K562 (cell line): ENCODE data around the gene IGFBPL1. TPM values are rescaled to one million over a fixed set of nuclear protein-coding genes. Genes with fewer than 3 reads are reported as not detected.

Experiments
- ATAC-seq: fragments of 200-7000 bp; cut with Tn5 transposase; 3 replicates; pipeline ENCODE4 v1.9.1; 2020; ENCODE audit warnings: moderate library complexity
- BruUV-seq: library from RNA; stranded (reverse); fragments of 400-500 nt; replicated peaks from 2 replicates; lab custom pipeline; 2021; lab: Mats Ljungman, UMichigan
- CTCF ChIA-PET: fragments of 300-600 bp; formaldehyde crosslinking; extraction: SDS; loops from one replicate; lab custom pipeline; 2021; ENCODE audit warnings: low intra/inter-chr PET ratio; lab: Yijun Ruan, JAX
- POLR2A ChIA-PET: fragments of 300-600, 350-650 bp; sonication (Branson Sonifier 250); formaldehyde crosslinking; extraction: SDS; loops from one replicate; lab custom pipeline; 2021; ENCODE audit warnings: antibody characterized with exemption, inconsistent platforms; lab: Yijun Ruan, JAX
- DNase-seq, 4 experiments: peaks; one replicate each; pipeline versions ENCODE4 v3.0.0 to v3.0.0-alpha.2; 2011 to 2018; ENCODE audit warnings: low spot score in 3 of 4, mixed read lengths in 3 of 4; ENCODE audit errors: extremely low read depth in 1 of 4
- FAIRE-seq: peaks from 2 replicates; lab custom pipeline; 2011; peaks lifted over from hg19 to GRCh38; lab: Jason Lieb, UNC
- H2AFZ ChIP-seq: 2 replicates; pipeline ENCODE4 v1.6.0; 2011; ENCODE audit warnings: low read depth, low read length, control low read depth, inconsistent platforms
- H3K27ac ChIP-seq: fragments of 200-600 bp; 3 replicates; pipeline ENCODE4 v1.8.0; 2011; ENCODE audit warnings: low read depth, mild to moderate bottlenecking, control low read depth, inconsistent platforms, low read length, moderate library complexity, mixed read lengths; ENCODE audit errors: extremely low read depth
- H3K27me3 ChIP-seq, 2 experiments: fragments of 300-600 bp in 1 of 2; 2 replicates in 1 of 2; 3 replicates in 1 of 2; pipeline versions ENCODE4 v1.6.0 to v1.8.0; 2011; ENCODE audit warnings: inconsistent platforms in 2 of 2, low read length in 2 of 2, mild to moderate bottlenecking in 1 of 2, mixed read lengths in 1 of 2, moderate library complexity in 1 of 2; ENCODE audit not compliant: control insufficient read depth in 2 of 2, insufficient read depth in 2 of 2
- H3K36me3 ChIP-seq: fragments of 300-600 bp; 3 replicates; pipeline ENCODE4 v1.8.0; 2011; ENCODE audit warnings: mild to moderate bottlenecking, low read length, inconsistent platforms; ENCODE audit not compliant: control insufficient read depth, insufficient read depth
- H3K4me1 ChIP-seq, 2 experiments: fragments of 200-600 bp in 1 of 2; replicated peaks in 1 of 2; 2 replicates in 1 of 2; 3 replicates in 1 of 2; pipeline versions ENCODE4 v1.5.1 to v1.8.0; 2011; ENCODE audit warnings: inconsistent platforms in 2 of 2, low read length in 2 of 2, mild to moderate bottlenecking in 1 of 2, mixed read lengths in 1 of 2, moderate library complexity in 1 of 2; ENCODE audit not compliant: control insufficient read depth in 2 of 2, insufficient read depth in 2 of 2
- H3K4me2 ChIP-seq: 2 replicates; pipeline ENCODE4 v1.6.1; 2011; ENCODE audit warnings: low read length, control low read depth, inconsistent platforms, mixed read lengths; ENCODE audit not compliant: insufficient read depth
- H3K4me3 ChIP-seq: fragments of 200-600 bp; sonication (generic), shearing (Covaris generic); 2 replicates; pipeline ENCODE4 v1.5.1; 2016; ENCODE audit warnings: control low read depth, inconsistent platforms
- H3K79me2 ChIP-seq: fragments of 200-600 bp; 3 replicates; pipeline ENCODE4 v1.8.0; 2011; ENCODE audit warnings: low read length, inconsistent platforms; ENCODE audit not compliant: control insufficient read depth, insufficient read depth
- H3K9ac ChIP-seq, 2 experiments: 2 replicates each; pipeline versions ENCODE4 v1.6.0 to v1.6.1; 2011; ENCODE audit warnings: low read depth in 2 of 2, low read length in 2 of 2, control low read depth in 1 of 2, inconsistent platforms in 1 of 2, mild to moderate bottlenecking in 1 of 2, mixed read lengths in 1 of 2; ENCODE audit not compliant: insufficient read depth in 1 of 2
- H3K9me1 ChIP-seq: one replicate; pipeline ENCODE4 v1.6.0; 2011; ENCODE audit warnings: inconsistent platforms, mild to moderate bottlenecking, low read length, moderate library complexity; ENCODE audit not compliant: control insufficient read depth, insufficient read depth
- H3K9me3 ChIP-seq: replicated peaks from 2 replicates; pipeline ENCODE4 v1.5.1; 2011; ENCODE audit warnings: low read depth, low read length, inconsistent platforms; ENCODE audit not compliant: control insufficient read depth, insufficient read depth
- H4K20me1 ChIP-seq: replicated peaks from 2 replicates; pipeline ENCODE4 v1.6.1; 2011; ENCODE audit warnings: low read length, inconsistent platforms, mixed read lengths; ENCODE audit not compliant: control insufficient read depth, insufficient read depth
- ETS2 ChIP-seq: IDR thresholded peaks from 2 replicates; pipeline ENCODE4 v1.6.1; 2016; ENCODE audit warnings: borderline replicate concordance, missing genetic modification characterization, mild to moderate bottlenecking, moderate library complexity, missing compliant biosample characterization; ENCODE audit not compliant: poor library complexity, severe bottlenecking
- GATAD2A ChIP-seq: fragments of 450-650 bp; IDR thresholded peaks from 2 replicates; pipeline ENCODE4 v1.6.1; 2017
- JUNB ChIP-seq: fragments of 450-650 bp; formaldehyde crosslinking; conservative IDR thresholded peaks from 2 replicates; pipeline ENCODE4 v1.4.0; 2020; ENCODE audit warnings: mild to moderate bottlenecking
- MAFK ChIP-seq: IDR thresholded peaks from 2 replicates; pipeline ENCODE4 v1.6.1; 2011; ENCODE audit warnings: low read length, improper control_type of control experiment
- MED1 ChIP-seq: sonication (generic); formaldehyde crosslinking; IDR thresholded peaks from 2 replicates; pipeline ENCODE4 v1.8.1; 2023; ENCODE audit warnings: missing genetic modification reagents, borderline replicate concordance
- OTX1 ChIP-seq: fragments of 450-650 bp; formaldehyde crosslinking; IDR thresholded peaks from 2 replicates; pipeline ENCODE4 v1.4.0; 2022; ENCODE audit warnings: mild to moderate bottlenecking
- RFX1 ChIP-seq: fragments of 450-650 bp; IDR thresholded peaks from 2 replicates; pipeline ENCODE4 v1.6.1; 2016; ENCODE audit warnings: mild to moderate bottlenecking, moderate library complexity
- SIX5 ChIP-seq, 2 experiments: IDR thresholded peaks; 2 replicates each; pipeline ENCODE4 v1.6.1; 2011; ENCODE audit warnings: low read length in 2 of 2, borderline replicate concordance in 1 of 2, low read depth in 1 of 2, mild to moderate bottlenecking in 1 of 2, moderate library complexity in 1 of 2; ENCODE audit not compliant: insufficient read depth in 1 of 2
- SMC3 ChIP-seq: conservative IDR thresholded peaks from 2 replicates; pipeline ENCODE4 v1.6.1; 2011; ENCODE audit warnings: low read depth, low read length, improper control_type of control experiment; ENCODE audit not compliant: insufficient read depth
- SOX6 ChIP-seq: fragments of 450-650 bp; IDR thresholded peaks from 2 replicates; pipeline ENCODE4 v1.6.1; 2014; ENCODE audit warnings: mild to moderate bottlenecking
- ZNF551 ChIP-seq: fragments of 250-450 bp; sonication (Bioruptor Pico); IDR thresholded peaks from 2 replicates; pipeline ENCODE4 v1.5.0; 2021; ENCODE audit warnings: mild to moderate bottlenecking, moderate library complexity
- ZNF76 ChIP-seq: fragments of 250-450 bp; sonication (Bioruptor Pico); IDR thresholded peaks from 2 replicates; pipeline ENCODE4 v1.4.0; 2020; ENCODE audit warnings: mild to moderate bottlenecking, moderate library complexity, borderline replicate concordance
- ZNF780A ChIP-seq: fragments of 250-450 bp; sonication (Bioruptor Pico); IDR thresholded peaks from 2 replicates; pipeline ENCODE4 v1.5.0; 2021; ENCODE audit warnings: mild to moderate bottlenecking
- WGBS: fragments of 100-300 bp; shearing (Covaris generic); methylation state at CpG from one replicate; pipeline ENCODE4 v1.1.6; 2016; ENCODE audit warnings: low coverage, mixed read lengths; ENCODE audit not compliant: insufficient coverage; ENCODE audit errors: missing lambda C conversion rate; 5-methylcytosine and 5-hydroxymethylcytosine counted together
- in situ Hi-C: fragments of 300-500 bp; cut with MboI; formaldehyde crosslinking; loops from 4 replicates; pipeline ENCODE4 v1.15.0; 2018; ENCODE audit warnings: inconsistent platforms, mixed read lengths
- intact Hi-C: fragments of 100-400 bp; cut with micrococcal nuclease; formaldehyde crosslinking; loops from 2 replicates; pipeline ENCODE4 v1.14.2; 2022
- polyA plus RNA-seq, 8 experiments: library from polyadenylated mRNA; depleted of rRNA in 4 of 8; stranded (reverse) in 5 of 8; unstranded in 3 of 8; fragments of >200 nt; fragmentation: Nextera tagmentation in 2 of 8; fragmentation: Illumina TruSeq in 1 of 8; extraction: Ambion mirVana in 2 of 8; extraction: Trizol in 1 of 8; gene quantifications; 2 replicates each; pipeline versions ENCODE4 v1.2.1 to v1.2.3, GENCODE V29; 2011 to 2014; ENCODE audit warnings: inconsistent platforms in 1 of 8, missing spikeins in 1 of 8
- total RNA-seq, 7 experiments: library from RNA; depleted of rRNA in 6 of 7; stranded (reverse); fragments of >200 nt in 6 of 7; fragmentation: Illumina TruSeq in 2 of 7; extraction: Trizol in 2 of 7; gene quantifications; 2 replicates each; pipeline versions ENCODE4 v1.2.1 to v1.2.3, GENCODE V29; 2011 to 2021; ENCODE audit warnings: low replicate concordance in 1 of 7
- TF ChIP-seq, protein P1 (sequence below): fragments of 250-450 bp; sonication (Bioruptor Pico); IDR thresholded peaks from 2 replicates; pipeline ENCODE4 v1.5.0; 2021
- TF ChIP-seq, protein P2 (sequence below): fragments of 450-650 bp; formaldehyde crosslinking; IDR thresholded peaks from 2 replicates; pipeline ENCODE4 v1.4.0; 2020; ENCODE audit warnings: mild to moderate bottlenecking

The IGFBPL1 gene
- total and polyA plus RNA-seq, 9 of the 15 experiments (the other 6 are each of a cell fraction or from before 2014, with no cell fraction given) = not detected

DNA sequence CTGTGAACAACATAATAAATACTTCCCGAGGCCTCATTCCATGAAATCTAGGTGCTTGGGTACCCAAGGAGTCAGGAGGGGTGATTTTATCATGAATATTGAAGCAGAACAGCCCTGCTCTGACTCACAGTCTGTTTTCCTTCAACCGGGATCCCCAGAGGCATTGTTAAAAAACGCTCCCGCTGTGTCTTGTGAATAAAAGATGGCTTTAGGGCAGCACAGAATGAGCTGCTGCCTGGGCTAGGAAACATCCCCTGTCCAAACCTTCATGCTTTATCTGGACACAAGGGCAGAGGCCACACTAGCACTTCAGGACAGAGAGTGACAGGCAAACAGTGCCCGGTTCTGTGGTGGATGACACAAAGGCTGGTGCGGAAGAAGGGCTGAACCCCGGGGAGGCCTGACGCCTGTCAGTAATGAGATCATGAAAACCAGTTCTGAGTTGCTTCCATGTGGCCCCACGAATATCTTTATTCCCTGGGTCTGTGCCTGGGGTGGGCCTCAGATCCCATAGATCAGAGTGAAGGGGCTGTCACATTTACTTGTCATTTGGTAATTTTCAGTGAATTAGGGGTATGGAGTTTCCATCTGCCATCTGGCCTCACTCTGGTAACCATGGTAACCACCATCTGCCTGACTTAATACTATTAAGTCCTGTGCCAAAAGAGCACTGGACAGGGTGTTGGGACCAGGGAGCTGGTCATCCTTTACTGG is 2.6 kb downstream of the IGFBPL1 start:
- in situ Hi-C loops = no loop called here

DNA sequence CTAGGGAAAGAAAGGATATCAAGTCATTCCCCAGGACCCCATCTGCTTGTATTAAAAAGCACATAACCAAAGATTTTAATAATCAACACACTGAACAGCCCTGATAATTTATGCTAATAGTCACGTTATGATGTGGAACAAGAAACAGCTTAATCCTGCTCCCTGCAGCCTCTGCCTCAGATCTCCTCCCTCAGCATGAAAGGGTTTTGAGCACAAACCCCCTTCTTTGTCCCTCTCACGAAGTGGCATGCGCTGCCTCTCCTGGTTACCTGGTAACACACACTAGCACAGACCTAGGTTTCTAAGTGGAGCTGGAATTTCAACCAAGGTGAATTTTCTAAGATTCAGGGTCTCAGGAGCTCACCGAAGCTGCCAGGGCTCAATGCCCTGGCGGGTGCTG is 5.1 kb downstream of the IGFBPL1 start:
- FAIRE-seq (no peak), DNase-seq (no peak), ATAC-seq (no peak)
- Histone ChIP-seq H3K4me1 (peaks cover 0 to 6% of the 10 kb centered on the region in 2 experiments; a peak in 2 of 5 replicates), H3K79me2 (no peaks in the 10 kb centered on the region), H3K9me3 (no peaks in the 10 kb centered on the region), H3K9me1 (no peaks in the 10 kb centered on the region), H3K4me3 (no peak overlapping the region), H3K27me3 (peaks cover 38 to 64% of the 10 kb centered on the region in 2 experiments), H4K20me1 (peaks cover 5% of the 10 kb centered on the region; the same call in 1 of the 2 replicates), H3K36me3 (no peaks in the 10 kb centered on the region), H3K27ac (no peak overlapping the region), H2AFZ (no peak overlapping the region), H3K4me2 (no peak overlapping the region), H3K9ac (no peak overlapping the region)
- ChIA-PET POLR2A (interaction anchor here (1.1 kb wide), 1 partner anchor 9 kb away, joined by 3 read pairs; no protein-coding TSS in a partner anchor), CTCF (no interaction called here)
- no TSS peak for BruUV-seq
- WGBS = 5% methylated on average over 5 of the region's 5 CpGs
- in situ Hi-C loops (no loop called here), intact Hi-C loops (loop anchor here (5.0 kb wide), 1 partner anchor 33 kb away; no protein-coding TSS in a partner anchor)
- TF ChIP-seq, protein P1, sequence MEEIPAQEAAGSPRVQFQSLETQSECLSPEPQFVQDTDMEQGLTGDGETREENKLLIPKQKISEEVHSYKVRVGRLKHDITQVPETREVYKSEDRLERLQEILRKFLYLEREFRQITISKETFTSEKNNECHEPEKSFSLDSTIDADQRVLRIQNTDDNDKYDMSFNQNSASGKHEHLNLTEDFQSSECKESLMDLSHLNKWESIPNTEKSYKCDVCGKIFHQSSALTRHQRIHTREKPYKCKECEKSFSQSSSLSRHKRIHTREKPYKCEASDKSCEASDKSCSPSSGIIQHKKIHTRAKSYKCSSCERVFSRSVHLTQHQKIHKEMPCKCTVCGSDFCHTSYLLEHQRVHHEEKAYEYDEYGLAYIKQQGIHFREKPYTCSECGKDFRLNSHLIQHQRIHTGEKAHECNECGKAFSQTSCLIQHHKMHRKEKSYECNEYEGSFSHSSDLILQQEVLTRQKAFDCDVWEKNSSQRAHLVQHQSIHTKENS = no peak
- TF ChIP-seq MED1 (no peak), ZNF551 (CRISPR knock-in tag) (no peak), ZNF76 (CRISPR knock-in tag) (no peak), MAFK (no peak), ETS2 (no peak), SIX5 (IDR thresholded peaks at IDR 0.05; ENCODE audit: borderline replicate concordance in 1 of 2, insufficient read depth in 1 of 2, low read depth in 1 of 2, low read length in 2 of 2) (no peak), SMC3 (no peak), SOX6 (no peak), JUNB (CRISPR knock-in tag) (no peak), ZNF780A (CRISPR knock-in tag) (no peak), GATAD2A (no peak)
- TF ChIP-seq, protein P2, sequence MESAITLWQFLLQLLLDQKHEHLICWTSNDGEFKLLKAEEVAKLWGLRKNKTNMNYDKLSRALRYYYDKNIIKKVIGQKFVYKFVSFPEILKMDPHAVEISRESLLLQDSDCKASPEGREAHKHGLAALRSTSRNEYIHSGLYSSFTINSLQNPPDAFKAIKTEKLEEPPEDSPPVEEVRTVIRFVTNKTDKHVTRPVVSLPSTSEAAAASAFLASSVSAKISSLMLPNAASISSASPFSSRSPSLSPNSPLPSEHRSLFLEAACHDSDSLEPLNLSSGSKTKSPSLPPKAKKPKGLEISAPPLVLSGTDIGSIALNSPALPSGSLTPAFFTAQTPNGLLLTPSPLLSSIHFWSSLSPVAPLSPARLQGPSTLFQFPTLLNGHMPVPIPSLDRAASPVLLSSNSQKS = no peak

More for the DNA sequence above, 2.6 kb downstream of the IGFBPL1 start:
- Histone ChIP-seq H4K20me1 (0 out of 2 replicates have a peak, but pooled peaks cover 5% of the 10 kb centered on the region), H3K9ac (no peak overlapping the region), H3K9me1 (no peaks in the 10 kb centered on the region), H3K27ac (no peak overlapping the region), H3K4me2 (no peak overlapping the region), H3K4me1 (peaks cover 0 to 10% of the 10 kb centered on the region in 2 experiments; a peak in 2 of 5 replicates), H3K9me3 (no peaks in the 10 kb centered on the region), H2AFZ (no peak overlapping the region), H3K79me2 (no peaks in the 10 kb centered on the region), H3K36me3 (no peaks in the 10 kb centered on the region), H3K27me3 (peaks cover 30 to 60% of the 10 kb centered on the region in 2 experiments), H3K4me3 (no peak overlapping the region)
- intact Hi-C loops = no loop called here
- DNase-seq = no peak
- no TSS peak for BruUV-seq
- FAIRE-seq = no peak
- ATAC-seq = no peak
- POLR2A ChIA-PET = interaction anchor here (0.8 kb wide), 1 partner anchor 10 kb away, joined by 4 read pairs; no protein-coding TSS in a partner anchor
- WGBS = 2% methylated on average over 9 of the region's 9 CpGs
- TF ChIP-seq RFX1 (peak; percentile 87), OTX1 (no peak)
- CTCF ChIA-PET = no interaction called here
